ENCODE results near the gene CAMK1D.

Gene CAMK1D

GRCh38 chr10:12403119-12403518, 53.8 kb downstream of the CAMK1D start:
- DNase-seq (ENCODE audit: low read depth in 2 of 2): no peak

- no peak for DNase-seq (ENCODE audit: low read depth in 2 of 2)
Measured at GRCh38 chr10:12405342-12406320, 56.3 kb downstream of the CAMK1D start.

- no peak for DNase-seq (ENCODE audit: low read depth in 2 of 2)
Measured at GRCh38 chr10:12406764-12407400, 57.5 kb downstream of the CAMK1D start.

- no peak for DNase-seq (ENCODE audit: low read depth in 2 of 2)
Measured at GRCh38 chr10:12408472-12408871, 59.1 kb downstream of the CAMK1D start.

- no peak for DNase-seq (ENCODE audit: low read depth in 2 of 2)
Measured at GRCh38 chr10:12409161-12409560, 59.8 kb downstream of the CAMK1D start.

GRCh38 chr10:12409613-12410012, 60.3 kb downstream of the CAMK1D start:
- DNase-seq (ENCODE audit: low read depth in 2 of 2): no peak

GRCh38 chr10:12412666-12413368, 63.5 kb downstream of the CAMK1D start:
- no peak for DNase-seq (ENCODE audit: low read depth in 2 of 2)

- no peak for DNase-seq (ENCODE audit: low read depth in 2 of 2)
Measured at GRCh38 chr10:12413369-12413711, 64.0 kb downstream of the CAMK1D start.

- no peak for DNase-seq (ENCODE audit: low read depth in 2 of 2)
Measured at GRCh38 chr10:12414278-12414989, 65.1 kb downstream of the CAMK1D start.

- no peak for DNase-seq (ENCODE audit: low read depth in 2 of 2)
Measured at GRCh38 chr10:12416344-12417050, 67.2 kb downstream of the CAMK1D start.

GRCh38 chr10:12417331-12417730, 68.0 kb downstream of the CAMK1D start:
- no peak for DNase-seq (ENCODE audit: low read depth in 2 of 2)

GRCh38 chr10:12418000-12418399, 68.7 kb downstream of the CAMK1D start:
- DNase-seq (ENCODE audit: low read depth in 2 of 2): no peak

GRCh38 chr10:12418725-12419261, 69.4 kb downstream of the CAMK1D start:
- no peak for DNase-seq (ENCODE audit: low read depth in 2 of 2)

- DNase-seq (ENCODE audit: low read depth in 2 of 2): peak; percentile 3 to 30
Measured at GRCh38 chr10:12419262-12419847, 70.0 kb downstream of the CAMK1D start.

- no peak for DNase-seq (ENCODE audit: low read depth in 2 of 2)
Measured at GRCh38 chr10:12420530-12421120, 71.3 kb downstream of the CAMK1D start.

GRCh38 chr10:12422189-12422588, 72.8 kb downstream of the CAMK1D start:
- no peak for DNase-seq (ENCODE audit: low read depth in 2 of 2)

- no peak for DNase-seq (ENCODE audit: low read depth in 2 of 2)
Measured at GRCh38 chr10:12423896-12424295, 74.5 kb downstream of the CAMK1D start.

- DNase-seq (ENCODE audit: low read depth in 2 of 2): no peak
Measured at GRCh38 chr10:12427276-12427675, 77.9 kb downstream of the CAMK1D start.

- DNase-seq (ENCODE audit: low read depth in 2 of 2): no peak
Measured at GRCh38 chr10:12428447-12429135, 79.2 kb downstream of the CAMK1D start.
